GM13976 (cell line): ENCODE results near the gene FBXO11.

Source experiments
- DNase-seq: peaks from one replicate; pipeline ENCODE4 v3.0.0; 2012; ENCODE audit warnings: low spot score
- CTCF ChIP-seq: IDR thresholded peaks from 2 replicates; pipeline ENCODE4 v1.5.1; 2012; ENCODE audit warnings: borderline replicate concordance, mild to moderate bottlenecking; ENCODE audit not compliant: insufficient read depth; ENCODE audit errors: extremely low read depth, missing control alignments, control extremely low read depth
- in situ Hi-C: fragments of 300-500 bp; cut with MboI; formaldehyde crosslinking; loops from one replicate; pipeline ENCODE4 v1.12.0; 2022; ENCODE audit warnings: low sequenced_read_pairs, mixed read lengths, inconsistent platforms; ENCODE audit not compliant: unreplicated experiment

Gene FBXO11

GRCh38 chr2:47842846-47843245, 63.5 kb downstream of the FBXO11 start:
- in situ Hi-C loops: no loop called here
- TF ChIP-seq CTCF: no peak
- DNase-seq: no peak

GRCh38 chr2:47838686-47839085, 67.6 kb downstream of the FBXO11 start:
- no peak for DNase-seq
- in situ Hi-C loops: no loop called here
- TF ChIP-seq CTCF: no peak

GRCh38 chr2:47838249-47838648, 68.0 kb downstream of the FBXO11 start:
- in situ Hi-C loops: no loop called here
- DNase-seq: no peak
- no peak for TF ChIP-seq CTCF

- peak; percentile 43 for DNase-seq
- in situ Hi-C loops: no loop called here
- no peak for TF ChIP-seq CTCF
Observed at GRCh38 chr2:47833516-47833968, 72.8 kb downstream of the FBXO11 start.

GRCh38 chr2:47822518-47822917, 83.8 kb downstream of the FBXO11 start:
- in situ Hi-C loops: no loop called here
- no peak for TF ChIP-seq CTCF
- no peak for DNase-seq

- DNase-seq: no peak
- no peak for TF ChIP-seq CTCF
- in situ Hi-C loops: no loop called here
Observed at GRCh38 chr2:47819834-47820233, 86.5 kb downstream of the FBXO11 start.

GRCh38 chr2:47818777-47819176, 87.5 kb downstream of the FBXO11 start:
- no peak for DNase-seq
- TF ChIP-seq CTCF: no peak
- in situ Hi-C loops: no loop called here
